Activated T-helper 17 cell treated with anti-CD3 and anti-CD28 coated beads, Interleukin-2, amount 50 U/mL, for 72 hours (primary cell): ENCODE results near the gene HOXB4. TPM values are rescaled to one million over a fixed set of nuclear protein-coding genes. Genes with fewer than 3 reads are reported as not detected.

Source experiments
- ATAC-seq: fragments of 150-1000 bp; cut with Tn5 transposase; replicated peaks from 2 replicates; pipeline ENCODE4 v1.10.0; 2021; ENCODE audit warnings: mild to moderate bottlenecking, moderate library complexity
- H3K27ac Mint-ChIP-seq: one replicate; pipeline ENCODE4 v1.8.0; 2022; ENCODE audit warnings: mixed read lengths
- H3K27me3 Mint-ChIP-seq: one replicate; pipeline ENCODE4 v1.8.0; 2022; ENCODE audit warnings: mixed read lengths
- H3K36me3 Mint-ChIP-seq: one replicate; pipeline ENCODE4 v1.8.0; 2022; ENCODE audit warnings: low read depth, mild to moderate bottlenecking, mixed read lengths
- H3K4me1 Mint-ChIP-seq: one replicate; pipeline ENCODE4 v1.8.0; 2022; ENCODE audit warnings: mixed read lengths
- H3K4me3 Mint-ChIP-seq: one replicate; pipeline ENCODE4 v1.8.0; 2022; ENCODE audit warnings: mild to moderate bottlenecking, mixed read lengths
- H3K9me3 Mint-ChIP-seq: one replicate; pipeline ENCODE4 v1.8.0; 2022; ENCODE audit warnings: mixed read lengths
- total RNA-seq, 2 donors: library from RNA; stranded (reverse); gene quantifications; one replicate each; pipeline ENCODE4 v1.2.3, GENCODE V29; 2022

Gene HOXB4
- total RNA-seq, 2 donors from 2014 or later: 2.6 to 2.8 TPM

DNA sequence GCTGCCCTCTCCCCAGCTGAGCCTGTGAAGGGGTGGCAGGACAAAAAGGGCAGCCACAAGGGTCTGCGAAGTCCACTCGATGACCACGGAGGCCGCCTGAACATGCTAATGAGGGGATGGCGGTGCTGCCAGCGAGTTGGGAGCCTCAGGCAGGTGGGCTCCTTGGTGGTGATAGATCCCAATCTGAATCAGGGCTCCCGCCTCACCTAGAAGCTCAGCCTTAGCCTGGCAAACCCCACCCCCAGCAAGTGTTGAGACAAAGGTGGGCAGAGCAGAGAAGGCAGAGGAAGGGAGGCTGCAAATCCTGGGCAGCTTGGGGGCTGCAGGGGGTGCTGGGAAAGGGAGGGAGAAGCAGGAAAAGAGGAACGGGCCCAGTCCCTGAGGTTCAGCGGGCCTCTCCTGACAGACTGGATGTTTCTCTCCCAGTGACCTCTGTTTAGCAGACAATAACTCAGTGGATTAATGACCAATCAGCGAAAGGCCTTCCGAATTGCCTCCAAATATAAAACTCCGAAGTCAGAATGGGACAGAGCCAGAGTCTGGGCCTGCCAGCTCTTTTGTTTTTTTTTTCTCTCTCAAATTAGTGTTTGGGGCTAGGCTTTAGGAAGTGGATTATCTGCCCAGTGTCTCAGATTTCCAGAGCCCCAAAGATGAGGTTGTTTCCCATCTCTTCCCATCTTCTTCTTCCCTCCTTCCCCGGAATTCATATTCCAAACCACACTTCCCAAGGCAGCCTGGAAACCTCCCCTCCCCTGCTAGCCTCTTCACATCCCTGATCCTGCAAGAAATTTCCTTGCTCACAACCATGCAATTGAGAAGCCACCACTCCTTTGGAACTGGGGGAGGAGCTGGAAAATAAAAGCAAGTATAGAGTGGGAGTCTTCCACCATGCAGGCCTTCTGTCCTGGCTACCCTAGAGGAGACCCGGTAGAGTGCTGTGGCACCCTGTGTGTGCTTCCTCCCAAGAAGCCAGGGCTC lies 18.0 kb downstream of the HOXB4 start:
- Mint-ChIP-seq H3K4me3 (no peak overlapping the region), H3K27ac (no peak overlapping the region), H3K4me1 (peaks cover 4% of the 10 kb centered on the region), H3K27me3 (peaks cover 13% of the 10 kb centered on the region), H3K36me3 (no peaks in the 10 kb centered on the region), H3K9me3 (no peaks in the 10 kb centered on the region)
- ATAC-seq: no peak

DNA sequence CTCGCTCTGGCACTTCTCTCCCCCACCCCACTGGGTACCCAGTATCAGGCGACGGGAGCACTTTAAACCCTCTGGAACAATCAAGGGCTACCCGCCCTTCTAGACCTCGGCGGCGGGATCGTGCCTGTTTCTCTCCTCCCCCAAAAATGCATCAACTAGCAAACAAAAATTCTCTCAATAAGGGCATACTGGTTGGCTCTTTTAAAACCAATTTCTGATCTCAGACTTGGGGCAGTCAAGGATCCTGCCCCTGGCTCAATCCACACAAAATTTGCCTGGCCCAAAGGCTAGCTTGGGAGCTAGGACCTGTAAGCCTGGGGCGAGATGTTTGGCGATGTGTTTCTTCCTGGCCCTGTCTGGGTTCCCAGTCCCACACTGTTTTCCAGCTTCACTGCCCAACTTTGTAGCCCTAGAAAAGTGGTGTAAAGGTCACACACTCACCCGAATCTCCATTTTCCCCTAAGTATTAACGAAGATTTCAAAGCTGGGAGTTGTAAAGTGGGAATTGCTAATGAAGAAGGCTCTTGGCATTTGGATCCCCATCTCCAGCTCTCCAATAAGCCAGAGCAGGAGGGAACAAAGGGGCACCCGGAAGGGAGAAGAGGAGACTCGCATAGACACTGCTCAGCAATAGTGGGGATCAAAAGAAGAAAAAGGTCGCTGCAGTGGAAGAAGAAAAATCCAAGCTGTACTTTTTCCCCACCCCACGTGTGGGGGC lies 18.9 kb downstream of the HOXB4 start:
- Mint-ChIP-seq H3K9me3 (no peaks in the 10 kb centered on the region), H3K36me3 (no peaks in the 10 kb centered on the region), H3K27ac (no peak overlapping the region), H3K4me3 (no peak overlapping the region), H3K4me1 (peaks cover 5% of the 10 kb centered on the region), H3K27me3 (peaks cover 13% of the 10 kb centered on the region)
- ATAC-seq: no peak

- no peaks in the 10 kb centered on the region for H3K36me3 Mint-ChIP-seq
- no peak for ATAC-seq
- no peak overlapping the region for H3K4me3 Mint-ChIP-seq
- H3K27me3 Mint-ChIP-seq: peaks cover 13% of the 10 kb centered on the region
- peaks cover 5% of the 10 kb centered on the region for H3K4me1 Mint-ChIP-seq
- H3K27ac Mint-ChIP-seq: no peak overlapping the region
- H3K9me3 Mint-ChIP-seq: no peaks in the 10 kb centered on the region
These were observed 19.4 kb downstream of the HOXB4 start for GRCh38 chr17:48558831-48559121.

GRCh38 chr17:48558057-48558830 lies 19.9 kb downstream of the HOXB4 start:
- H3K27me3 Mint-ChIP-seq: peaks cover 13% of the 10 kb centered on the region

GRCh38 chr17:48556576-48557401 lies 21.4 kb downstream of the HOXB4 start:
- no peaks in the 10 kb centered on the region for H3K9me3 Mint-ChIP-seq
- no peaks in the 10 kb centered on the region for H3K36me3 Mint-ChIP-seq
- peaks cover 13% of the 10 kb centered on the region for H3K27me3 Mint-ChIP-seq
- peaks cover 5% of the 10 kb centered on the region for H3K4me1 Mint-ChIP-seq
- no peak overlapping the region for H3K4me3 Mint-ChIP-seq
- no peak overlapping the region for H3K27ac Mint-ChIP-seq
- no peak for ATAC-seq

More at GRCh38 chr17:48558057-48558830, 19.9 kb downstream of the HOXB4 start:
- ATAC-seq: no peak
- Mint-ChIP-seq H3K27ac (no peak overlapping the region), H3K4me1 (peaks cover 5% of the 10 kb centered on the region), H3K4me3 (no peak overlapping the region), H3K36me3 (no peaks in the 10 kb centered on the region), H3K9me3 (no peaks in the 10 kb centered on the region)

DNA sequence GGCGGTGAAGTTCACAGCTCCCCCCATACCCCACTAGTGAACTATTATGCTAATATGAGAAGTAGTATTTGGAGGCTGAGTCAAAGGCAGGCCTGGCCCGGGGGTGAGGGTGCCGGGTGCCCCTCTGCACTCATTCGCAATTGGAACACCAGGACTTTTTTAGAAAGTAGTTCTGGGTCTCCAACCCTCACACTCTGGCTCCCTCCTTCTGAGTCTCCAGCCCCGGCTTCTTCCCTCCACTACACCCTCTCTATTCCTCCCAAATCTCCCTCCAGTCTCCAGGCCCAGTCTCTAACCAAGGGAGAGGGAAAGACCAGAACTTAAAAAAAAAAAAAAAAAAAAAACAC lies 21.9 kb downstream of the HOXB4 start:
- Mint-ChIP-seq H3K4me3 (peak overlapping the region; percentile 75), H3K27ac (no peak overlapping the region), H3K36me3 (no peaks in the 10 kb centered on the region), H3K4me1 (peaks cover 5% of the 10 kb centered on the region), H3K27me3 (peaks cover 13% of the 10 kb centered on the region), H3K9me3 (no peaks in the 10 kb centered on the region)
- no peak for ATAC-seq

DNA sequence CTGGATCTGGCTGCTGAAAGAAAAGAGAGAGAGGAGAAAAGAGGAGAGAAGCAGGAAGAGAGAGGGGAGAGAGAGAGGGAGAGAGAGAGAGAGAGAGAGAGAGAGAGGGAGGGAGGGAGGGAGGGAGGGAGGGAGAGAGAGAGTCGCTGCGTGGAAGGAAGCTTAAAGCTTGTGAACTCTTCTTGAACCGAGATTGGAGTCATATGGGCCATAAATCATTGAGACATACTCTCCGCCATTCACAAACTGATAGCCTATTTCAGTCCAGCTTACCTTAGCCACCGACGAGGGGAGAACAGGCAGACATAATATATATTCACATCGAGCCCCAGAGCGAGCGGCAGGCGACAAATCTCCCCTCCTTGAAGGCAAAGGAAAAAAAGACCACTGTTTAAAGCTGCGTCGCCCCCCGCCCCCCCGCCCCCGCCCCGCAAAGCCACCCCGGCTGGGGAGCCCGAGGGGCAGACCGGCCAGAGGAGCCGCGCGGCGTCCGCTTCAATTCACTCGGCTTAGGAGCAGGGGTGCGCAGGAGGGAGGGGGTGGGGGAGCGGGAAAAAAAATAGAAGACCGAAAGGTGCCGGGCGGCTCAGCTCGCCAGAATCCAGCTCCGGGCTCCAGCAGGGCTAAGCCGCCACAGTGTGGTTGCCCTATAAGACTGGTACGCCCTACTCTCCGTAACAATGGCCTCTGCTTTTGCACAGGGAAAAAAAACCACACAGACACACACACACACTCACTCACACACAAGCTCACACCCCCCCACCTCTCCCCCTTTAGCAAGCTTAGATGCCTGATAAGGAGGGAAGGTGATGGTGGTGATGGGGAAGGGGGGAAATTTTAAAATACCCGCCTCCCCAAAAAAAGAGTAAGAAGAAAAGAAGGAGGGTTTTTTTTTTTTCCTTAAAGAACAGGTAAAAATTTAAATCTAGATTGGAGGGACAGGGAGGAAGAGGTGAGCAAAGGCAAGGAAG lies 22.6 kb downstream of the HOXB4 start:
- H3K36me3 Mint-ChIP-seq: no peaks in the 10 kb centered on the region
- peaks cover 5% of the 10 kb centered on the region for H3K4me1 Mint-ChIP-seq
- no peaks in the 10 kb centered on the region for H3K9me3 Mint-ChIP-seq
- peak overlapping the region; percentile 63 for H3K27ac Mint-ChIP-seq
- peak overlapping the region; percentile 75 for H3K4me3 Mint-ChIP-seq
- peak; percentile 51 for ATAC-seq
- peaks cover 13% of the 10 kb centered on the region for H3K27me3 Mint-ChIP-seq

GRCh38 chr17:48554412-48555257 lies 23.5 kb downstream of the HOXB4 start:
- Mint-ChIP-seq H3K36me3 (no peaks in the 10 kb centered on the region), H3K4me1 (peaks cover 5% of the 10 kb centered on the region), H3K4me3 (peak overlapping the region; percentile 75), H3K27ac (peak overlapping the region; percentile 63), H3K27me3 (peaks cover 13% of the 10 kb centered on the region), H3K9me3 (no peaks in the 10 kb centered on the region)
- ATAC-seq: no peak

GRCh38 chr17:48553826-48554225 lies 24.3 kb downstream of the HOXB4 start:
- Mint-ChIP-seq H3K4me1 (peaks cover 5% of the 10 kb centered on the region), H3K9me3 (no peaks in the 10 kb centered on the region), H3K27ac (no peak overlapping the region), H3K36me3 (no peaks in the 10 kb centered on the region), H3K27me3 (peaks cover 13% of the 10 kb centered on the region), H3K4me3 (no peak overlapping the region)
- no peak for ATAC-seq

DNA sequence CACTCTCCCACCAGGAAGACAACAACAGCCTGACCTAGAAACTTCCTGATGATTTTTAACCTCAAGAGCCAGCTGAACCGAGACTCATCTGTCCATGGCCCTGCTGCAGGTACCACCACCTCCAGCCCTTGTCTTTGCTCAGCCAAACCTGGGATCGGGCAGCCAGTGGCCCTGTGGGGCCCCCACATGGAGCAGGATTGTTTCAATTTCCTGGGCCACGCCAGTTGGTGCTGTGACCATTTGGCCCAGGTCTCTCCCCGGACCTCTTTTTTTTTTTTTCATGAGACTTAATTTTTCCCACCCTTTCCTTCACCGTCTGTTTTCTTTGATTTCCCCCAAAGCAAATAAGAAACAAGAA lies 25.0 kb downstream of the HOXB4 start:
- Mint-ChIP-seq H3K9me3 (no peaks in the 10 kb centered on the region), H3K4me3 (no peak overlapping the region), H3K27me3 (peaks cover 9% of the 10 kb centered on the region), H3K27ac (no peak overlapping the region), H3K36me3 (no peaks in the 10 kb centered on the region), H3K4me1 (peaks cover 5% of the 10 kb centered on the region)
- no peak for ATAC-seq

DNA sequence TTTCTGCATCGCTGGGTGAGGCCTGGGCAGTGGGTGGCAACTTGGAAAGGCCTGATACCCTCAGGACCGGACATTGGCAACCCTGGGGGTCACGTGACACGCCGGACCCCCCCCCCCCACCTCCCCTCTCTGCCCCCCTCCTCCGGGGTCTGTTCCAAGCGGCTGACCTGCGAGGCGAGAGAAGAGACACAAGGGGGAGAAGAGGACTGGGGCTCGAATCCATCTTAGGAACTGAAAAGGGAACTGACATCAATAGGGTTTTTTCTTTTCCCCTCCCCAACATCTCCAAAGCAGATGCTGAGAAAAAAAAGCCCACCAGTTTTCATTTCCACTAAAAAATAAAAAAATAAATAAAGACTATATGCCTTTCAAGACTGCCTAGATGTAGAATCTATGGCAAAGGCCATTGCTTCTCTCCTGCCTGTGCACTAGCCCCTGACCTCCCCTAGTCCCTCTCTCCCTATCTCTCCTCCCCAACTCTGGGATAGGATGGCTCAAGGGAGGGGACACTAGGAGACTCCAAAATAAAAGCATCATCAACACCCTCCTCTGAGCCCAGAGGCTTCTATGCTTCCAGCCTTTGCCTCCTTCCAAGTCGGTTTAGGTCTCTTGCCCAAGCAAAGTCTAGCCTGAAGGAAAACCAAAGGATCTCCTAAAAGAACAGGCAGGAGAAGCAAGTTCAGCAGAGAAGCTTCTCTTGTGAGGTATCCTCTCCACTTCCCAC lies 25.5 kb downstream of the HOXB4 start:
- no peak overlapping the region for H3K27ac Mint-ChIP-seq
- no peak overlapping the region for H3K4me3 Mint-ChIP-seq
- H3K36me3 Mint-ChIP-seq: no peaks in the 10 kb centered on the region
- peaks cover 9% of the 10 kb centered on the region for H3K27me3 Mint-ChIP-seq
- no peak for ATAC-seq
- no peaks in the 10 kb centered on the region for H3K9me3 Mint-ChIP-seq
- peaks cover 9% of the 10 kb centered on the region for H3K4me1 Mint-ChIP-seq
